Prostate gland (tissue), 2 donors: Measurements from ENCODE around the gene LRRC28.

Source experiments
- CTCF ChIP-seq, 4 experiments: fragments of 200-600 bp in 2 of 4; fragments of 450-650 bp in 2 of 4; sonication (generic) in 2 of 4; IDR thresholded peaks; 1 replicate in 3 of 4; 2 replicates in 1 of 4; pipeline ENCODE4 v1.5.1; 2016 to 2019; ENCODE audit warnings: antibody characterized with exemption in 4 of 4, mild to moderate bottlenecking in 2 of 4, moderate library complexity in 2 of 4
- POLR2A ChIP-seq: fragments of 450-650 bp; IDR thresholded peaks from one replicate; pipeline ENCODE4 v1.6.1; 2016; ENCODE audit warnings: antibody characterized with exemption, mild to moderate bottlenecking
- POLR2AphosphoS5 ChIP-seq: sonication (generic); formaldehyde crosslinking; IDR thresholded peaks from one replicate; pipeline ENCODE4 v1.6.1; 2017; ENCODE audit warnings: antibody characterized with exemption

- TF ChIP-seq CTCF (IDR thresholded peaks at IDR 0.05) (no peak), POLR2AphosphoS5 (no peak), POLR2A (no peak)
Observed at GRCh38 chr15:99385865-99386264, 134.6 kb downstream of the LRRC28 start.
